ENCODE measurements around the gene MRGPRG. TPM values are rescaled to one million over a fixed set of nuclear protein-coding genes. Genes with fewer than 3 reads are reported as not detected.

MRGPRG gene
- polyA plus RNA-seq, 1 donor (not counting 4 experiments of a cell fraction or from before 2014, with no cell fraction given) = not detected

GRCh38 chr11:3193373-3194015, 25.1 kb downstream of the MRGPRG start:
- dilution Hi-C loops (cut with MboI; ENCODE audit: extremely low pct_ligation_motif_present, low sequenced_read_pairs) = no loop called here
- no peak for FAIRE-seq
- H3K27me3 ChIP-seq (ENCODE audit: control insufficient read depth, extremely low read depth, insufficient read depth, low read length) = peaks cover 22% of the 10 kb centered on the region

DNA sequence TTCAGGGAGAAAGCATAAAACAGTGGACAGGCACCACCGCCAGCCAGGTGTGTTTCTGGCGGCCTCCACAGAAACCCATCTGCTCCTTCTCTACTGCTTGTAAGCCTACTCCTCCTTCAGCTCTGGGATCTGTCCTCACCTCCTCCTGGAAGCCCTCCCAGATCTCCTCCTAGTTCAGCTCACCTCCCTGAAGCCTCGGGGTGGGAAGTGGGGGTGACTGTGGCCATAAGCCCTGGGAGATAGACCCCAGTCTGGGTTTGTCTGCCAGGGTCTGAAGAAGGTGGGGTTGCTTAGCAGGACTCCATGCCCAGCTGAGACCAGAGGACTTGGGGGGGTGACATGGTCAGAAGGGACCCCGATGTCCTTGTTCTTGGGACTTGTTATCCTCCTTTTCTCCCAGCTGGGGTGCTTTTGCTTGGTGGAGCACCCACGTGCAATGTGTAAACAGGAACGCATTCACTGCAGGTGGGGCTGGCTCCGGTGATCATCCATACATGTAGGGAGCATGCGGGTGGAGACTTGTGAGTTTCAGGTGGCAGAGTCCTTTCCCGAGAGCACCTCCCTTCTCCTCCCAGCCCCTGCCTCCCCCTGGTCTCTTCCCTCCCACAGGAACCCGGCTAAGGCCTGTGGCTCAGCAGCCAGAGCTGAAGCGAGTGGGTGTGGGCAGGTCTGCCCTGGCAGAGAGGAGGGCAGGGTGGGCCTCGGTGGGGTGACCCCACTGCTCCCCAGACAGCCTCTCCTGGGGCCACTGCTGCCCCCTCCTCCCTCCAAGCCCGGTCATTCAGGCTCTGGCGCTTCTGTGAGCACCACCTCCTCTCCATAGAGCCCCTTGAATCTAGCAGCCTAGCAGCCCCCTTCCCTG, 25.9 kb downstream of the MRGPRG start:
- no peak overlapping the region for H3K9ac ChIP-seq (ENCODE audit: control insufficient read depth, extremely low read depth, insufficient read depth, low read length)
- dilution Hi-C loops (cut with MboI; ENCODE audit: extremely low pct_ligation_motif_present, low sequenced_read_pairs) = no loop called here
- H3K9me3 ChIP-seq (ENCODE audit: control insufficient read depth, low read depth, low read length) = no peaks in the 10 kb centered on the region
- no peaks in the 10 kb centered on the region for H3K36me3 ChIP-seq (ENCODE audit: control insufficient read depth in 2 of 2, extremely low read depth in 1 of 2, insufficient read depth in 2 of 2, low read length in 2 of 2)
- no peak for FAIRE-seq
- no peaks in the 10 kb centered on the region for H4K20me1 ChIP-seq (ENCODE audit: control insufficient read depth, extremely low read depth, insufficient read depth, low read length)
- no peak overlapping the region for H2AFZ ChIP-seq (ENCODE audit: control insufficient read depth, low read length)
- H3K4me1 ChIP-seq (ENCODE audit: control insufficient read depth, extremely low read depth, insufficient read depth, low read length) = no peaks in the 10 kb centered on the region
- no peak for DNase-seq (ENCODE audit: low read depth, low spot score)
- H3K27ac ChIP-seq (ENCODE audit: control insufficient read depth, insufficient read depth, low read length) = no peak overlapping the region
- H3K4me2 ChIP-seq (ENCODE audit: control insufficient read depth, extremely low read depth, insufficient read depth, low read depth, low read length) = no peak overlapping the region
- no peaks in the 10 kb centered on the region for H3K9me1 ChIP-seq (ENCODE audit: control insufficient read depth, extremely low read depth, insufficient read depth, low read length)
- no peak overlapping the region for H3K4me3 ChIP-seq (ENCODE audit: control insufficient read depth in 2 of 3, extremely low read depth in 1 of 3, insufficient read depth in 2 of 3, low read depth in 1 of 3, low read length in 3 of 3)
- H3K27me3 ChIP-seq (ENCODE audit: control insufficient read depth, extremely low read depth, insufficient read depth, low read length) = peaks cover 22% of the 10 kb centered on the region
- no peaks in the 10 kb centered on the region for H3K79me2 ChIP-seq (ENCODE audit: control insufficient read depth, insufficient read depth, low read length)
- TF ChIP-seq CTCF (optimal IDR thresholded peaks at IDR 0.05 in 1 of 3, IDR thresholded peaks at IDR 0.05 in 1 of 3, conservative IDR thresholded peaks at IDR 0.05 in 1 of 3; ENCODE audit: extremely low read depth in 1 of 3, insufficient read depth in 2 of 3, low read length in 3 of 3) (no peak), EZH2 (IDR thresholded peaks at IDR 0.05; ENCODE audit: low read length) (no peak)

More at GRCh38 chr11:3193373-3194015, 25.1 kb downstream of the MRGPRG start:
- Histone ChIP-seq H3K36me3 (ENCODE audit: control insufficient read depth in 2 of 2, extremely low read depth in 1 of 2, insufficient read depth in 2 of 2, low read length in 2 of 2) (no peaks in the 10 kb centered on the region), H3K9me3 (ENCODE audit: control insufficient read depth, low read depth, low read length) (no peaks in the 10 kb centered on the region), H3K9me1 (ENCODE audit: control insufficient read depth, extremely low read depth, insufficient read depth, low read length) (no peaks in the 10 kb centered on the region), H2AFZ (ENCODE audit: control insufficient read depth, low read length) (no peak overlapping the region), H3K4me2 (ENCODE audit: control insufficient read depth, extremely low read depth, insufficient read depth, low read depth, low read length) (no peak overlapping the region), H4K20me1 (ENCODE audit: control insufficient read depth, extremely low read depth, insufficient read depth, low read length) (no peaks in the 10 kb centered on the region), H3K9ac (ENCODE audit: control insufficient read depth, extremely low read depth, insufficient read depth, low read length) (no peak overlapping the region), H3K4me3 (ENCODE audit: control insufficient read depth in 2 of 3, extremely low read depth in 1 of 3, insufficient read depth in 2 of 3, low read depth in 1 of 3, low read length in 3 of 3) (no peak overlapping the region), H3K27ac (ENCODE audit: control insufficient read depth, insufficient read depth, low read length) (no peak overlapping the region), H3K4me1 (ENCODE audit: control insufficient read depth, extremely low read depth, insufficient read depth, low read length) (no peaks in the 10 kb centered on the region), H3K79me2 (ENCODE audit: control insufficient read depth, insufficient read depth, low read length) (no peaks in the 10 kb centered on the region)
- TF ChIP-seq CTCF (optimal IDR thresholded peaks at IDR 0.05 in 1 of 3, IDR thresholded peaks at IDR 0.05 in 1 of 3, conservative IDR thresholded peaks at IDR 0.05 in 1 of 3; ENCODE audit: extremely low read depth in 1 of 3, insufficient read depth in 2 of 3, low read length in 3 of 3) (no peak), EZH2 (IDR thresholded peaks at IDR 0.05; ENCODE audit: low read length) (no peak)
- no peak for DNase-seq (ENCODE audit: low read depth, low spot score)

All from keratinocyte (primary cell).